Breast epithelium (tissue), 4 donors: Measurements from ENCODE around the gene ASF1B. TPM values are rescaled to one million over a fixed set of nuclear protein-coding genes. Genes with fewer than 3 reads are reported as not detected.
"Not testable (repeated sequence)": the region's sequence is repeated elsewhere in the genome, so short reads cannot be mapped to it uniquely, and the experiment has no call there.

Source experiments
- DNase-seq, 2 donors: peaks; one replicate each; pipeline ENCODE4 v3.0.0-alpha.2; 2019; ENCODE audit warnings: low spot score in 2 of 2
- H3K27ac ChIP-seq, 2 donors: fragments of 200-600 bp; sonication (generic) in 1 of 2; one replicate each; pipeline ENCODE4 v1.5.1; 2016 to 2019; ENCODE audit warnings: mild to moderate bottlenecking in 1 of 2
- H3K27me3 ChIP-seq, 2 donors: fragments of 200-600 bp; sonication (generic) in 1 of 2; one replicate each; pipeline versions ENCODE4 v1.5.1 to v1.6.0; 2017 to 2019; ENCODE audit warnings: control low read depth in 1 of 2, mild to moderate bottlenecking in 1 of 2
- H3K36me3 ChIP-seq: fragments of 200-600 bp; one replicate; pipeline ENCODE4 v1.5.1; 2019
- H3K4me1 ChIP-seq, 2 donors: fragments of 200-600 bp; sonication (generic); one replicate each; pipeline ENCODE4 v1.5.1; 2016 to 2019; ENCODE audit warnings: control low read depth in 1 of 2
- H3K4me3 ChIP-seq, 3 donors: fragments of 200-600 bp; sonication (generic); 1 replicate in 2 of 3; 2 replicates in 1 of 3; pipeline ENCODE4 v1.5.1; 2016 to 2019; ENCODE audit warnings: mild to moderate bottlenecking in 3 of 3, moderate library complexity in 2 of 3
- H3K9me3 ChIP-seq, 2 donors: fragments of 200-600 bp; sonication (generic) in 1 of 2; one replicate each; pipeline ENCODE4 v1.5.1; 2016 to 2019; ENCODE audit warnings: control low read depth in 1 of 2
- POLR2A ChIP-seq: fragments of 450-650 bp; IDR thresholded peaks from one replicate; pipeline ENCODE4 v1.6.1; 2016; ENCODE audit warnings: antibody characterized with exemption, mild to moderate bottlenecking, moderate library complexity
- POLR2AphosphoS5 ChIP-seq, 3 donors: sonication (generic); formaldehyde crosslinking; IDR thresholded peaks; one replicate each; pipeline ENCODE4 v1.6.1; 2017; ENCODE audit warnings: antibody characterized with exemption in 3 of 3
- intact Hi-C: fragments of 100-400 bp; cut with DNase I; formaldehyde crosslinking; loops from one replicate; pipeline ENCODE4 v1.15.1; 2023; ENCODE audit warnings: low total_unique reads
- total RNA-seq, 3 donors: library from RNA; depleted of rRNA; stranded (reverse); fragments of >200 nt; gene quantifications; one replicate each; pipeline ENCODE4 v1.1.0, GENCODE V29; 2016
- TF ChIP-seq, protein P1 (sequence below), 3 donors: fragments of 450-650 bp; IDR thresholded peaks; one replicate each; pipeline ENCODE4 v1.5.1; 2016 to 2017; ENCODE audit warnings: antibody characterized with exemption in 3 of 3, mild to moderate bottlenecking in 3 of 3, moderate library complexity in 3 of 3

The ASF1B gene
- total RNA-seq, 3 donors from 2014 or later, result 0.66 to 1.6 (median 1.2) TPM

DNA sequence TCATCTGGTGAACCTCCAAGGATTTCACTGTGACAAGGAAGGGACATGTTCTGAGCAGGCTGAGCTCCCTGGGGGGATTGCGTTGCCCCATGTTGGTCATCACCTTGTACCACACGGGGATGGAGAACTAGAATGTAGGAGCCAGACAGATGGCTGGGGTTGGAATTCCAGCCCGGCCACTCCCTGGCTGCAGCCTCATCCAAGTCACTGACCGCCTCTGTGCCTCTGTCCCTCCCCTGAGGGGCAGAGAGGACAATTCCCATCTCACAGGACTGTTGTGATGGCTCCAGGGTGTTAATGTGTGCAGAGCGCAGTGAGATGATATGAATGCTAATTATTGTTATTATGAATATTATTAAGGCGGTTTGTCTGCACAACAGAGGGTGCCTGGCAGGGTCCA is 45.5 kb upstream of the ASF1B start:
- intact Hi-C loops, result no loop called here
- Histone ChIP-seq H3K36me3 (no peaks in the 10 kb centered on the region), H3K27me3 (no peaks in the 10 kb centered on the region), H3K4me1 (no peaks in the 10 kb centered on the region), H3K9me3 (no peaks in the 10 kb centered on the region), H3K4me3 (no peak overlapping the region), H3K27ac (no peak overlapping the region)
- no peak for TF ChIP-seq POLR2A
- TF ChIP-seq, protein P1, sequence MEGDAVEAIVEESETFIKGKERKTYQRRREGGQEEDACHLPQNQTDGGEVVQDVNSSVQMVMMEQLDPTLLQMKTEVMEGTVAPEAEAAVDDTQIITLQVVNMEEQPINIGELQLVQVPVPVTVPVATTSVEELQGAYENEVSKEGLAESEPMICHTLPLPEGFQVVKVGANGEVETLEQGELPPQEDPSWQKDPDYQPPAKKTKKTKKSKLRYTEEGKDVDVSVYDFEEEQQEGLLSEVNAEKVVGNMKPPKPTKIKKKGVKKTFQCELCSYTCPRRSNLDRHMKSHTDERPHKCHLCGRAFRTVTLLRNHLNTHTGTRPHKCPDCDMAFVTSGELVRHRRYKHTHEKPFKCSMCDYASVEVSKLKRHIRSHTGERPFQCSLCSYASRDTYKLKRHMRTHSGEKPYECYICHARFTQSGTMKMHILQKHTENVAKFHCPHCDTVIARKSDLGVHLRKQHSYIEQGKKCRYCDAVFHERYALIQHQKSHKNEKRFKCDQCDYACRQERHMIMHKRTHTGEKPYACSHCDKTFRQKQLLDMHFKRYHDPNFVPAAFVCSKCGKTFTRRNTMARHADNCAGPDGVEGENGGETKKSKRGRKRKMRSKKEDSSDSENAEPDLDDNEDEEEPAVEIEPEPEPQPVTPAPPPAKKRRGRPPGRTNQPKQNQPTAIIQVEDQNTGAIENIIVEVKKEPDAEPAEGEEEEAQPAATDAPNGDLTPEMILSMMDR (IDR thresholded peaks at IDR 0.05), result no peak
- no peak for TF ChIP-seq POLR2AphosphoS5 (IDR thresholded peaks at IDR 0.05)
- DNase-seq, result no peak

DNA sequence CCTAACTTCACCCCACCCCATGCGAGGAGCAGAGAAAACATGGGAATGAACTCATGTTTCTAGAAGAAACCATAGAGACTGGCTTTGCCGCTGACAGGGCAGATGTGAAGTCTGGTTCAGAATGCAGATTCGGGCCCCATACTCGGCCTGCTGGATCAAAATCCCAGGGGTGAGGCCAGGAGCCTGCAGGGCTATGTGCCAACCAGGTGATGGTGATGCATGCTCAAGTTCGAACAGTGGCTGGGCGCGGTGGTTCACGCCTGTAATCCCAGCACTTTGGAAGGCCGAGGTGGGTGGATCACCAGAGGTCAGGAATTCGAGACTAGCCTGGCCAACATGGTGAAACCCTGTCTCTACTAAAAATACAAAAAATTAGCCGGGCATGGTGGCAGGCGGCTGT is 44.8 kb upstream of the ASF1B start:
- H3K9me3 ChIP-seq, DNase-seq, H3K4me3 ChIP-seq, intact Hi-C loops, H3K27me3 ChIP-seq, H3K4me1 ChIP-seq, H3K36me3 ChIP-seq, H3K27ac ChIP-seq: not testable (repeated sequence)

DNA sequence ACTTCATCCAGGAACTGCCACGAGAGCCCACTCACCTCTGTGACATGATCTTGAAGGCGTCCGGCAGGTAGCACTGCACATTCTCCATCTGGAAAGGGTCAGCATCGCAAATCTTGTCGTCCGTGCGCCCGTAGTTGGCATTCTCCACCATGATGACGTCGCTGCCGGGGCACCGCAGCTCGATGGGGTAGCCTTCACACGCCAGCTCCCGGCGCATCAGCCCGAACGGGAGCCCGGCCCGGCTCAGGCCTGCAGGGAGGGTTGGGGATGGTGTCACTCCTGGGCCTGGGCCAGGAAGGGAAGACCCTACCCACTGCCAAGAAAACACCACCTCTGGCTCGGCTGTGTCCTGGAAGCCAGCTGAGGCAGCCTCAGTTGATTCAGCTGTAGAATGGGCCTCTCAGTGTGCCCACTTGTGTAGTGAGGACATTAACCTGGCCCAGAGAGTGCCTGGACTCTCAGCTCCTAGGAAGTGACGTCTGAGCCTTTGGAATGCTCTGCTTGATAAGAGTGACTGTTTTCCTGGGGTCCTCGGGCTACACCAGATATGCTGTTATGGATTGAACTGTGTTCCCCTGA is 41.2 kb upstream of the ASF1B start:
- no peak for DNase-seq
- H3K36me3 ChIP-seq, result no peaks in the 10 kb centered on the region
- TF ChIP-seq POLR2AphosphoS5 (IDR thresholded peaks at IDR 0.05), result no peak
- TF ChIP-seq, protein P1 (IDR thresholded peaks at IDR 0.05), result no peak
- no peak for TF ChIP-seq POLR2A
- intact Hi-C loops, result loop anchor here (5.0 kb wide), 1 partner anchor 1150 kb away; no protein-coding TSS in a partner anchor
- H3K27ac ChIP-seq, result no peak overlapping the region
- no peaks in the 10 kb centered on the region for H3K4me1 ChIP-seq
- no peaks in the 10 kb centered on the region for H3K27me3 ChIP-seq
- H3K4me3 ChIP-seq, result no peak overlapping the region
- H3K9me3 ChIP-seq, result no peaks in the 10 kb centered on the region

DNA sequence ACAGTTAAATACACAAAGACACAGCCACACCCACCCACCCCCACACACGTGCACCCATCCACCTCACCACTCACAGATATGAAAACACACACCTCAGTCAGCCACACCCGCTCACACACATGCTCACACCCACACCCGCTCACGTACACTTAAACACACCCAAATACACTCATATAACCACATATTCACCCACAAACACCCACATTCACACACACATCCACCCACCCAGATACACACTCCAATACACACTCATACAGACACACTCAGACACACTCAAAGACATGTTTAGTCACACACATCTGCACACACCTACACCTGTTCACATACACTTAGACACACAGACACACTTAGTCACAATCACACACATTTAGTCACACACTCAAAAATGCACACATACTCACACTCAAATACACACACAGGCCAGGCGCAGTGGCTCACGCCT is 39.0 kb upstream of the ASF1B start:
- intact Hi-C loops, result loop anchor here (5.0 kb wide), 1 partner anchor 1152 kb away; no protein-coding TSS in a partner anchor

DNA sequence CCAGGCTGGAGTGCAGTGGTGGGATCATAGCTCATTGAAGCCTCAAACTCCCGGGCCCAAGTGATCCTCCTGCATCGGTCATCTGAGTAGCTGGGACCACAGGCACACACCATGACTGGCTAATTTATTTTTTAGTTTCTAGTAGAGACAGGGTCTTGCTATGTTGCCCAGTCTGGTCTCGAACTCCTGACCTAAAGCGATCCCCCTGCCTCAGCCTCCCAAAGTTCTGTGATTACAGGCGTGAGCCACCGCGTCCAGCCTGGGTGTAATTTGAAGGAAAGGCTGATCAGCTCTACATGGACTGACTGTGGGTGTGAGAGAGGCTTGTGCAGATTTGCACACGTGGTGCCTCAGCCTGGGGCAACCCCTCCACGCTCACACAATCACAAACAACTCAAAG is 38.5 kb upstream of the ASF1B start:
- intact Hi-C loops, result loop anchor here (5.0 kb wide), 1 partner anchor 1152 kb away; no protein-coding TSS in a partner anchor
- Histone ChIP-seq H3K27me3 (no peaks in the 10 kb centered on the region), H3K4me1 (no peaks in the 10 kb centered on the region), H3K36me3 (peaks cover 5% of the 10 kb centered on the region), H3K9me3 (no peaks in the 10 kb centered on the region), H3K4me3 (no peak overlapping the region), H3K27ac (no peak overlapping the region)
- no peak for DNase-seq
- no peak for TF ChIP-seq POLR2A
- TF ChIP-seq, protein P1 (IDR thresholded peaks at IDR 0.05), result no peak
- no peak for TF ChIP-seq POLR2AphosphoS5 (IDR thresholded peaks at IDR 0.05)

More for the DNA sequence above, 39.0 kb upstream of the ASF1B start:
- H3K27ac ChIP-seq, result no peak overlapping the region
- H3K9me3 ChIP-seq, result no peaks in the 10 kb centered on the region
- TF ChIP-seq POLR2AphosphoS5 (IDR thresholded peaks at IDR 0.05), result no peak
- no peak for TF ChIP-seq POLR2A
- TF ChIP-seq, protein P1 (IDR thresholded peaks at IDR 0.05), result no peak
- no peak overlapping the region for H3K4me3 ChIP-seq
- no peaks in the 10 kb centered on the region for H3K27me3 ChIP-seq
- DNase-seq, result no peak
- peaks cover 2% of the 10 kb centered on the region for H3K36me3 ChIP-seq
- H3K4me1 ChIP-seq, result no peaks in the 10 kb centered on the region
